Measurements from ENCODE around the gene LARP1.
A peak's percentile ranks its signal among the peaks of the same experiment; 100 is the strongest.

LARP1 gene

DNA sequence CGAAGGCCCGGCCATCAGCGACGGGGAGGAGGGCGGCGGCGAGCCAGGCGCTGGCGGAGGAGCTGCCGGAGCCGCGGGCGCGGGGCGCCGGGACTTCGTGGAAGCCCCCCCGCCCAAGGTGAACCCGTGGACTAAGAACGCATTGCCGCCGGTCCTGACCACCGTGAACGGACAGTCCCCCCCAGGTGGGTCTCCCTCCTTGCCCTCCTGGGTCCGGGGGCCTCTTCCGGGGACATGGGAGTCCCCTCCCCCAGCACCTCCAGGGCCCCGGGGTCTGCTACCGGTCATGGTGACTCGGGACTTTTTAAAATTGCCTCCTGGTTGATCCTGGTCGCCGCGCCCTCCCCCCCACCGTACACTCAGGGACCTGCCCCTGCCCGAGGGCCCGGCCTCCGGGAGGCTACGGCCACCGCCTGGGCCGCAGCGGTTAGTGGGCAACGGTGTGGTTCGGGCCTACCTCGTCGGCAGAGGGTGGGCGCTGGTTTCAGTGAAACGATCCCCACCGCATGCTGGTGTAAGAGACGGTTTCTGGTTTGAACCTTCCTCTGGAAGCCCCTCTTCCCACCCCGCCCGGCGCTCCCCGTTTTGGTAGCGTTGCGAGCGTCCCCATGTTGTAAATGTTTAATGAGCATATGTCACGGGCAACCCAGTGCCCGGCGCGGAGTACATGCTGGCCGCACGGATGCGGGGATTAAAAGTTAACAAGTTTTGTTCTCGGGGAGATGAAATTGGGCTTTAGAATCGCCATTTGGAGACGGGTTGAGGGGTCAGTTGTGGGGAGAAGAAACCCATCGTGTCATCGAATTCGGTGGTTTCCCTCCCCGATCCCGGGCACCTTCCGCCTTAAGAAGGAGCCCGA, 1.1 kb downstream of the LARP1 start:
- Histone ChIP-seq H2AFZ (ENCODE audit: insufficient read depth, low read length, poor library complexity) (peak overlapping the region; percentile 56), H3K79me2 (ENCODE audit: control insufficient read depth, insufficient read depth, low read length, poor library complexity) (peaks cover 34% of the 10 kb centered on the region), H2AK5ac (ENCODE audit: low read length) (peak overlapping the region; percentile 76), H3K27ac (ENCODE audit: low read depth, low read length) (peak overlapping the region; percentile 82), H4K8ac (ENCODE audit: low read depth, low read length) (peak overlapping the region; percentile 70), H3K79me1 (ENCODE audit: low read length) (peaks cover 23% of the 10 kb centered on the region), H3K27me3 (ENCODE audit: insufficient read depth, low read length) (no peaks in the 10 kb centered on the region), H3K4me1 (ENCODE audit: control insufficient read depth in 1 of 2, insufficient read depth in 2 of 2, low read length in 2 of 2) (peaks cover 0 to 18% of the 10 kb centered on the region in 2 experiments), H3K36me3 (ENCODE audit: control insufficient read depth in 1 of 2, insufficient read depth in 2 of 2, low read length in 2 of 2) (no peaks in the 10 kb centered on the region), H2BK5ac (ENCODE audit: low read depth, low read length, poor library complexity) (peak overlapping the region; percentile 94), H3K18ac (ENCODE audit: low read length) (peak overlapping the region; percentile 82), H3K23ac (ENCODE audit: low read length) (no peak overlapping the region), H3K14ac (ENCODE audit: low read length) (peak overlapping the region; percentile 93), H3K4ac (ENCODE audit: low read depth, low read length) (peak overlapping the region; percentile 94), H2BK12ac (ENCODE audit: low read length) (no peak overlapping the region), H4K91ac (ENCODE audit: low read depth, low read length) (peak overlapping the region; percentile 90), H2BK120ac (ENCODE audit: insufficient read depth, low read length, poor library complexity) (peak overlapping the region; percentile 92), H3K4me2 (ENCODE audit: low read length) (peak overlapping the region; percentile 99), H3K4me3 (ENCODE audit: low read depth, low read length) (peak overlapping the region; percentile 99), H3K9ac (ENCODE audit: low read length) (peak overlapping the region; percentile 87), H4K12ac (ENCODE audit: low read depth, low read length) (peak overlapping the region; percentile 86), H3K9me3 (ENCODE audit: insufficient read depth, low read depth, low read length) (no peaks in the 10 kb centered on the region)
- WGBS (ENCODE audit: extremely low coverage, insufficient coverage, insufficient read length): no CpG with 5 or more reads among the region's 72 CpGs
- peak; percentile 39 to 52 for DNase-seq

DNA sequence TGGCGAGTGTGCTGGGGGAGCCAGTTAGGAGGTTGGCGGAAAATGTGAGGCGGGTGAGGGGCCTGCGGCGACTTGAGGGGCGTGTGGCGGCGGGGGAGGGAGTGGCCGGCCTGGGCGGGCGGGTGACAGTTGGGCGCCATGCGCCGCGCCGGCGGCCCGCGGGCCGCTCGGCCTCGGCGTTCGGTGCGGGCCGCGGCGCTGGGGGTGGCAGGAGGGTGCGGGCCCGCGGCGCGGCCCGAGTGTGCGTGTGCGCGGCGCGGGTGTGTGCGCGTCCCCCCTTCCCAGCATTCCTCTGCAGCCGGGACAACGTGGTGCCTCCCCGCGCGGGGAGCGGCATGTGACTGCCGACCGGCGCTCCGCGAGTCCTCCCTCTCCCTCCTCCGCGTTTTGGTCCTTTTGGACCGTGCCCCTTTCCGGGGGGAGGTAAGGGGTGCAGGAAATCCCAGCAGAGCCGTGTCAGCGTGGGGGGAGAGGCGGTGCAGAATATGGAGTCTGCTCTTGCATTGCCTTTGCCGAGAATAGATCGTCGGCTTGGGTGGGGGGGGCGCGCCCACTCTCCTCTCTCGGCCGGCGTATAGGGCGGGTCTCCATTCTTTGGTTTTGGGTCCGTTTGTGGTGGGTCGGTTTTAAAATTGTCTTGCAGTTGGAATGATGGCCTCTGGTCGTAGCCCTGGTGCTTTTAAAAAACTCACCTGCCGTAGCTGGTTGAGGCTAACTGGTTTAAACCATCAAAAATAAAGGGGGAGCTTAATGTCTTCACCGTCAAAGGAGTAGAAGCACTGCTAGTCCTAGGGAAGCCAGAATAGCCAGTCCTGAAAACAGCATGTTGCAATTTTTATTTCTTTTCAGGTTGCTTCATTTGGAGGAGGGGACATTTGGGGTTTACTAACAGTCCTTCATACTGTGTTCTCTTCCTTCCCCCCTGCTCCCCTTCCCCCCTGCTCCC, 2.0 kb downstream of the LARP1 start:
- Histone ChIP-seq H3K79me1 (ENCODE audit: low read length) (peaks cover 23% of the 10 kb centered on the region), H4K8ac (ENCODE audit: low read depth, low read length) (peak overlapping the region; percentile 11), H3K4me3 (ENCODE audit: low read depth, low read length) (peak overlapping the region; percentile 99), H3K14ac (ENCODE audit: low read length) (peak overlapping the region; percentile 77), H3K18ac (ENCODE audit: low read length) (peak overlapping the region; percentile 82), H4K12ac (ENCODE audit: low read depth, low read length) (peak overlapping the region; percentile 27), H3K36me3 (ENCODE audit: control insufficient read depth in 1 of 2, insufficient read depth in 2 of 2, low read length in 2 of 2) (no peaks in the 10 kb centered on the region), H3K9me3 (ENCODE audit: insufficient read depth, low read depth, low read length) (no peaks in the 10 kb centered on the region), H3K79me2 (ENCODE audit: control insufficient read depth, insufficient read depth, low read length, poor library complexity) (peaks cover 40% of the 10 kb centered on the region), H3K27me3 (ENCODE audit: insufficient read depth, low read length) (no peaks in the 10 kb centered on the region), H3K27ac (ENCODE audit: low read depth, low read length) (no peak overlapping the region), H3K4ac (ENCODE audit: low read depth, low read length) (peak overlapping the region; percentile 99), H4K91ac (ENCODE audit: low read depth, low read length) (peak overlapping the region; percentile 90), H2AFZ (ENCODE audit: insufficient read depth, low read length, poor library complexity) (no peak overlapping the region), H2BK12ac (ENCODE audit: low read length) (no peak overlapping the region), H3K9ac (ENCODE audit: low read length) (peak overlapping the region; percentile 90), H3K4me2 (ENCODE audit: low read length) (peak overlapping the region; percentile 99), H2AK5ac (ENCODE audit: low read length) (peak overlapping the region; percentile 57), H3K4me1 (ENCODE audit: control insufficient read depth in 1 of 2, insufficient read depth in 2 of 2, low read length in 2 of 2) (peaks cover 0 to 19% of the 10 kb centered on the region in 2 experiments), H2BK5ac (ENCODE audit: low read depth, low read length, poor library complexity) (peak overlapping the region; percentile 94), H3K23ac (ENCODE audit: low read length) (peak overlapping the region; percentile 77), H2BK120ac (ENCODE audit: insufficient read depth, low read length, poor library complexity) (peak overlapping the region; percentile 92)
- WGBS (ENCODE audit: extremely low coverage, insufficient coverage, insufficient read length): no CpG with 5 or more reads among the region's 73 CpGs
- peak in 1 of 2 donors; percentile 39 for DNase-seq

DNA sequence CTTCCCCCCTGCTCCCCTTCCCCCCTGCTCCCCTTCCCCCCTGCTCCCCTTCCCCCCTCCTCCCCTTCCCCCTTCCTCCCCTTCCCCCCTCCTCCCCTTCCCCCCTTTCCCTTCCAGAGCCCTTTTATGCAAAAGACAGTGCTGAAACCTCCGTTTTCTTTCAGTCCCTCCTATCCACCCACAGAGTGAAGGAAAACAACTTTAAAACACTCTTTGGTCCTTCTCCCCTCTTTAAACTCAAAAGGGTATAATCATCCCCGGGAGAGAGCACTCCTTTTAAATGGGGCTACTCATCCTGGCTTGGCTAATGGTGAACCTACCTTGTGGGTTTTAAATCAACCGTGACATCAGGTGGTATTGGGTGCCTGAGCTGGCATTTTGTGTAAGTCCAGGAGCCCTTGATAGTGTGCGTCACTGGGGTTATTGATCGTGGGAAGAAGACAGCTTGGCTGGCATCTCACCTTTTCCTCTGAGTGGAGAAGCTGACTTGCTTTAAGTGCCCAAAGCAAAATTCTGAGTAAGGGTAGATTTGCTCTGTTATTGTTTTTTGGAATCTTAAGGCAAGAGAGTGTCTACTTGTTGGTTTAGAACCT, 2.7 kb downstream of the LARP1 start:
- H3K27me3 ChIP-seq (ENCODE audit: insufficient read depth, low read length): no peaks in the 10 kb centered on the region
- no peaks in the 10 kb centered on the region for H3K36me3 ChIP-seq (ENCODE audit: control insufficient read depth in 1 of 2, insufficient read depth in 2 of 2, low read length in 2 of 2)
- no peak overlapping the region for H2BK5ac ChIP-seq (ENCODE audit: low read depth, low read length, poor library complexity)
- peak overlapping the region; percentile 71 for H3K4ac ChIP-seq (ENCODE audit: low read depth, low read length)
- no peak overlapping the region for H3K14ac ChIP-seq (ENCODE audit: low read length)
- H2BK12ac ChIP-seq (ENCODE audit: low read length): no peak overlapping the region
- no peak overlapping the region for H3K9ac ChIP-seq (ENCODE audit: low read length)
- no peak overlapping the region for H2AK5ac ChIP-seq (ENCODE audit: low read length)
- no peak overlapping the region for H3K4me3 ChIP-seq (ENCODE audit: low read depth, low read length)
- H3K27ac ChIP-seq (ENCODE audit: low read depth, low read length): no peak overlapping the region
- no peaks in the 10 kb centered on the region for H3K9me3 ChIP-seq (ENCODE audit: insufficient read depth, low read depth, low read length)
- no peak for DNase-seq
- peak overlapping the region; percentile 59 for H3K4me2 ChIP-seq (ENCODE audit: low read length)
- H4K8ac ChIP-seq (ENCODE audit: low read depth, low read length): no peak overlapping the region
- peaks cover 40% of the 10 kb centered on the region for H3K79me2 ChIP-seq (ENCODE audit: control insufficient read depth, insufficient read depth, low read length, poor library complexity)
- no peak overlapping the region for H4K12ac ChIP-seq (ENCODE audit: low read depth, low read length)
- peaks cover 0 to 23% of the 10 kb centered on the region in 2 experiments for H3K4me1 ChIP-seq (ENCODE audit: control insufficient read depth in 1 of 2, insufficient read depth in 2 of 2, low read length in 2 of 2)
- peaks cover 23% of the 10 kb centered on the region for H3K79me1 ChIP-seq (ENCODE audit: low read length)
- H2BK120ac ChIP-seq (ENCODE audit: insufficient read depth, low read length, poor library complexity): no peak overlapping the region
- no peak overlapping the region for H4K91ac ChIP-seq (ENCODE audit: low read depth, low read length)
- H3K23ac ChIP-seq (ENCODE audit: low read length): no peak overlapping the region
- no peak overlapping the region for H2AFZ ChIP-seq (ENCODE audit: insufficient read depth, low read length, poor library complexity)
- no CpG with 5 or more reads among the region's 5 CpGs for WGBS (ENCODE audit: extremely low coverage, insufficient coverage, insufficient read length)
- no peak overlapping the region for H3K18ac ChIP-seq (ENCODE audit: low read length)

DNA sequence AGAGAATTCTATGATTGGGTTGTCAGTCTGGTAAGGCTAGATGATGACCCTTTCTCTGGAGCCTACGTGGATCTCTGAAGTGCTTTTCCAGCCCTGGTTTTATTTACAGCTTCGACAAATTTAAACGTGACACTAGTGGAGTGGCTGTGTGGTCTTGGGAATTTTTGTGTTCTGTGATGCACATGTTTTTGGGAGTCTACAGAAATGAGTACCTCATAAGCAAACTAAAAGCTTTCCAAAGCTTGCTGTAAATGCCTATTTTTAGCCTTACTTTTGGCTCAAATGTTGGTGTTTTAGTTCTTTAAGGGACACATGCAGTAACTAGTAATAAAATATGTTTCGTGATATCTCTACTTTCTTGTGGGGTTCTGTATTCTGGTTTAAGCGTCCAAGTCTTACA, 3.3 kb downstream of the LARP1 start:
- H4K12ac ChIP-seq (ENCODE audit: low read depth, low read length): no peak overlapping the region
- H3K79me1 ChIP-seq (ENCODE audit: low read length): peaks cover 23% of the 10 kb centered on the region
- H4K8ac ChIP-seq (ENCODE audit: low read depth, low read length): no peak overlapping the region
- no peaks in the 10 kb centered on the region for H3K36me3 ChIP-seq (ENCODE audit: control insufficient read depth in 1 of 2, insufficient read depth in 2 of 2, low read length in 2 of 2)
- no peak overlapping the region for H2BK120ac ChIP-seq (ENCODE audit: insufficient read depth, low read length, poor library complexity)
- H3K79me2 ChIP-seq (ENCODE audit: control insufficient read depth, insufficient read depth, low read length, poor library complexity): peaks cover 45% of the 10 kb centered on the region
- no peak for DNase-seq
- peak overlapping the region; percentile 90 for H3K4ac ChIP-seq (ENCODE audit: low read depth, low read length)
- no peak overlapping the region for H3K4me3 ChIP-seq (ENCODE audit: low read depth, low read length)
- H3K27ac ChIP-seq (ENCODE audit: low read depth, low read length): no peak overlapping the region
- no peak overlapping the region for H3K18ac ChIP-seq (ENCODE audit: low read length)
- H3K4me2 ChIP-seq (ENCODE audit: low read length): peak overlapping the region; percentile 38
- no CpG with 5 or more reads among the region's 5 CpGs for WGBS (ENCODE audit: extremely low coverage, insufficient coverage, insufficient read length)
- H4K91ac ChIP-seq (ENCODE audit: low read depth, low read length): no peak overlapping the region
- H2BK5ac ChIP-seq (ENCODE audit: low read depth, low read length, poor library complexity): no peak overlapping the region
- H2AK5ac ChIP-seq (ENCODE audit: low read length): no peak overlapping the region
- no peak overlapping the region for H3K23ac ChIP-seq (ENCODE audit: low read length)
- H3K27me3 ChIP-seq (ENCODE audit: insufficient read depth, low read length): no peaks in the 10 kb centered on the region
- no peaks in the 10 kb centered on the region for H3K9me3 ChIP-seq (ENCODE audit: insufficient read depth, low read depth, low read length)
- peaks cover 0 to 23% of the 10 kb centered on the region in 2 experiments for H3K4me1 ChIP-seq (ENCODE audit: control insufficient read depth in 1 of 2, insufficient read depth in 2 of 2, low read length in 2 of 2)
- H3K9ac ChIP-seq (ENCODE audit: low read length): no peak overlapping the region
- no peak overlapping the region for H3K14ac ChIP-seq (ENCODE audit: low read length)
- H2BK12ac ChIP-seq (ENCODE audit: low read length): no peak overlapping the region
- no peak overlapping the region for H2AFZ ChIP-seq (ENCODE audit: insufficient read depth, low read length, poor library complexity)
